Nephron progenitor cell (in vitro differentiated cells): ENCODE data around the gene TMTC4.

Experiments used
- DNase-seq: peaks from one replicate; pipeline ENCODE4 v3.0.0; 2021
- H3K27ac Mint-ChIP-seq: 2 replicates; pipeline ENCODE4 v1.8.0; 2021; ENCODE audit warnings: mild to moderate bottlenecking, moderate library complexity, mixed read lengths
- H3K27me3 Mint-ChIP-seq: 2 replicates; pipeline ENCODE4 v1.8.0; 2021; ENCODE audit warnings: mild to moderate bottlenecking, low read depth, mixed read lengths; ENCODE audit not compliant: poor library complexity
- H3K36me3 Mint-ChIP-seq: 2 replicates; pipeline ENCODE4 v1.8.0; 2021; ENCODE audit warnings: low read depth, mixed read lengths
- H3K4me1 Mint-ChIP-seq: 2 replicates; pipeline ENCODE4 v1.8.0; 2021; ENCODE audit warnings: mixed read lengths
- H3K4me3 Mint-ChIP-seq: 2 replicates; pipeline ENCODE4 v1.8.0; 2021; ENCODE audit warnings: mild to moderate bottlenecking, moderate library complexity, mixed read lengths
- H3K9me3 Mint-ChIP-seq: 2 replicates; pipeline ENCODE4 v1.8.0; 2021; ENCODE audit warnings: mild to moderate bottlenecking, moderate library complexity, mixed read lengths
- CTCF ChIP-seq: fragments of 200-600 bp; sonication (generic); IDR thresholded peaks from 2 replicates; pipeline ENCODE4 v1.5.0; 2021; ENCODE audit warnings: antibody characterized with exemption

Gene TMTC4

GRCh38 chr13:100600461-100600860 is 74.1 kb downstream of the TMTC4 start:
- peaks cover 4% of the 10 kb centered on the region for H3K27me3 Mint-ChIP-seq
- peaks cover 26% of the 10 kb centered on the region for H3K36me3 Mint-ChIP-seq
- DNase-seq, result no peak
- no peak for TF ChIP-seq CTCF
- no peaks in the 10 kb centered on the region for H3K9me3 Mint-ChIP-seq
- H3K27ac Mint-ChIP-seq, result no peak overlapping the region
- peaks cover 29% of the 10 kb centered on the region for H3K4me1 Mint-ChIP-seq
- no peak overlapping the region for H3K4me3 Mint-ChIP-seq

GRCh38 chr13:100597253-100597652 is 77.3 kb downstream of the TMTC4 start:
- no peak overlapping the region for H3K4me3 Mint-ChIP-seq
- H3K27me3 Mint-ChIP-seq, result peaks cover 7% of the 10 kb centered on the region
- no peak for DNase-seq
- no peaks in the 10 kb centered on the region for H3K9me3 Mint-ChIP-seq
- no peak overlapping the region for H3K27ac Mint-ChIP-seq
- H3K36me3 Mint-ChIP-seq, result no peaks in the 10 kb centered on the region
- peaks cover 27% of the 10 kb centered on the region for H3K4me1 Mint-ChIP-seq
- no peak for TF ChIP-seq CTCF

GRCh38 chr13:100596516-100596915 is 78.1 kb downstream of the TMTC4 start:
- DNase-seq, result no peak
- no peak for TF ChIP-seq CTCF
- Mint-ChIP-seq H3K9me3 (no peaks in the 10 kb centered on the region), H3K36me3 (no peaks in the 10 kb centered on the region), H3K27ac (no peak overlapping the region), H3K27me3 (peaks cover 8% of the 10 kb centered on the region), H3K4me1 (peaks cover 25% of the 10 kb centered on the region), H3K4me3 (no peak overlapping the region)

GRCh38 chr13:100594731-100595130 is 79.9 kb downstream of the TMTC4 start:
- Mint-ChIP-seq H3K27ac (no peak overlapping the region), H3K4me3 (no peak overlapping the region), H3K4me1 (peaks cover 26% of the 10 kb centered on the region), H3K9me3 (no peaks in the 10 kb centered on the region), H3K36me3 (no peaks in the 10 kb centered on the region), H3K27me3 (peaks cover 15% of the 10 kb centered on the region)
- TF ChIP-seq CTCF, result peak; percentile 19
- DNase-seq, result peak; percentile 8

GRCh38 chr13:100594255-100594654 is 80.3 kb downstream of the TMTC4 start:
- Mint-ChIP-seq H3K36me3 (no peaks in the 10 kb centered on the region), H3K9me3 (peaks cover under 1% of the 10 kb centered on the region), H3K4me1 (peaks cover 26% of the 10 kb centered on the region), H3K27me3 (peaks cover 15% of the 10 kb centered on the region), H3K4me3 (no peak overlapping the region), H3K27ac (no peak overlapping the region)
- no peak for DNase-seq
- TF ChIP-seq CTCF, result no peak

GRCh38 chr13:100589178-100589725 is 85.3 kb downstream of the TMTC4 start:
- peaks cover 4% of the 10 kb centered on the region for H3K9me3 Mint-ChIP-seq
- peak overlapping the region; percentile 36 for H3K27ac Mint-ChIP-seq
- no peak for DNase-seq
- H3K4me3 Mint-ChIP-seq, result peak overlapping the region; percentile 84
- TF ChIP-seq CTCF, result no peak
- no peaks in the 10 kb centered on the region for H3K36me3 Mint-ChIP-seq
- H3K27me3 Mint-ChIP-seq, result peaks cover 15% of the 10 kb centered on the region
- H3K4me1 Mint-ChIP-seq, result peaks cover 32% of the 10 kb centered on the region
